GM12878 (cell line): ENCODE measurements around the gene MSH3.

Experiments
- GABPA ChIP-seq: IDR thresholded peaks from 2 replicates; pipeline ENCODE4 v1.6.1; 2014; ENCODE audit warnings: antibody characterized with exemption, low read depth, mild to moderate bottlenecking, inconsistent platforms
- HDGF ChIP-seq: fragments of 450-650 bp; IDR thresholded peaks from 2 replicates; pipeline ENCODE4 v1.6.1; 2016; ENCODE audit warnings: antibody characterized with exemption
- POLR2A ChIP-seq: IDR thresholded peaks from 2 replicates; pipeline ENCODE4 v1.6.1; 2011; ENCODE audit warnings: low read depth, mild to moderate bottlenecking, low read length
- TF ChIP-seq, protein P1 (sequence below): fragments of 450-650 bp; formaldehyde crosslinking; IDR thresholded peaks from 2 replicates; pipeline ENCODE4 v1.4.0; 2022; ENCODE audit warnings: mild to moderate bottlenecking, moderate library complexity
- TF ChIP-seq, protein P2 (sequence below), 3 experiments: IDR thresholded peaks in 2 of 3; conservative IDR thresholded peaks in 1 of 3; 2 replicates each; pipeline ENCODE4 v1.5.1; 2011; ENCODE audit warnings: low read depth in 3 of 3, low read length in 3 of 3, mild to moderate bottlenecking in 3 of 3, control low read depth in 2 of 3, moderate library complexity in 2 of 3, inconsistent platforms in 1 of 3, mixed read lengths in 1 of 3; ENCODE audit not compliant: control insufficient read depth in 2 of 3, insufficient read depth in 1 of 3; ENCODE audit errors: extremely low read depth in 1 of 3
- TF ChIP-seq, protein P3 (sequence below): IDR thresholded peaks from 2 replicates; pipeline ENCODE4 v1.6.1; 2011; ENCODE audit warnings: borderline replicate concordance, low read depth, mild to moderate bottlenecking, moderate library complexity, mixed read lengths, low read length; ENCODE audit not compliant: insufficient read depth; ENCODE audit errors: extremely low read length

DNA sequence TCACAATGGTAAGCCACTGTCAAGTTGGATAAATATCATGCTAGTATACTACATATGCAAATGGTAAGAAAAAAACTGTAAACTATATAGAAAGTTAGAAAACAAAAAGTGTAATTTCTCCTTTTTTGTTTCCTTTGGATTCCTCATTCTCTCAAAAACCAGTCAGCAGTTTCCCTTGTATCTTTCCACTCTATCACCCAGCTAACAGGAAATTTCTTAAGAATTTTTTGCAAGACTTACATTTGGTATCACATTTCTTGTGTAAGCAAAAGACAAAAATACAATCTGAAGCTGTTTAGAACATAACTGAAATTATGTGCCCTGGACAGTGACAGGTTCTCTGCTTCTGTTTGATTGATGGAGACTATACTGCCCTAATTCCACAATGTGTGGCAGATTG is 25.2 kb upstream of the MSH3 start:
- TF ChIP-seq, protein P1, sequence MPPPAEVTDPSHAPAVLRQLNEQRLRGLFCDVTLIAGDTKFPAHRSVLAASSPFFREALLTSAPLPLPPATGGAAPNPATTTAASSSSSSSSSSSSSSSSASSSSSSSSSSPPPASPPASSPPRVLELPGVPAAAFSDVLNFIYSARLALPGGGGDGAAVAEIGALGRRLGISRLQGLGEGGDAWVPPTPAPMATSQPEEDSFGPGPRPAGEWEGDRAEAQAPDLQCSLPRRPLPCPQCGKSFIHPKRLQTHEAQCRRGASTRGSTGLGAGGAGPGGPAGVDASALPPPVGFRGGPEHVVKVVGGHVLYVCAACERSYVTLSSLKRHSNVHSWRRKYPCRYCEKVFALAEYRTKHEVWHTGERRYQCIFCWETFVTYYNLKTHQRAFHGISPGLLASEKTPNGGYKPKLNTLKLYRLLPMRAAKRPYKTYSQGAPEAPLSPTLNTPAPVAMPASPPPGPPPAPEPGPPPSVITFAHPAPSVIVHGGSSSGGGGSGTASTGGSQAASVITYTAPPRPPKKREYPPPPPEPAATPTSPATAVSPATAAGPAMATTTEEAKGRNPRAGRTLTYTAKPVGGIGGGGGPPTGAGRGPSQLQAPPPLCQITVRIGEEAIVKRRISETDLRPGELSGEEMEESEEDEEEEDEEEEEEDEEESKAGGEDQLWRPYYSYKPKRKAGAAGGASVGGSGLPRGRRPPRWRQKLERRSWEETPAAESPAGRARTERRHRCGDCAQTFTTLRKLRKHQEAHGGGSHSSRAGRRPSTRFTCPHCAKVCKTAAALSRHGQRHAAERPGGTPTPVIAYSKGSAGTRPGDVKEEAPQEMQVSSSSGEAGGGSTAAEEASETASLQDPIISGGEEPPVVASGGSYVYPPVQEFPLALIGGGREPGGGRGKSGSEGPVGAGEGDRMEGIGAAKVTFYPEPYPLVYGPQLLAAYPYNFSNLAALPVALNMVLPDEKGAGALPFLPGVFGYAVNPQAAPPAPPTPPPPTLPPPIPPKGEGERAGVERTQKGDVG, result no peak
- TF ChIP-seq, protein P2, sequence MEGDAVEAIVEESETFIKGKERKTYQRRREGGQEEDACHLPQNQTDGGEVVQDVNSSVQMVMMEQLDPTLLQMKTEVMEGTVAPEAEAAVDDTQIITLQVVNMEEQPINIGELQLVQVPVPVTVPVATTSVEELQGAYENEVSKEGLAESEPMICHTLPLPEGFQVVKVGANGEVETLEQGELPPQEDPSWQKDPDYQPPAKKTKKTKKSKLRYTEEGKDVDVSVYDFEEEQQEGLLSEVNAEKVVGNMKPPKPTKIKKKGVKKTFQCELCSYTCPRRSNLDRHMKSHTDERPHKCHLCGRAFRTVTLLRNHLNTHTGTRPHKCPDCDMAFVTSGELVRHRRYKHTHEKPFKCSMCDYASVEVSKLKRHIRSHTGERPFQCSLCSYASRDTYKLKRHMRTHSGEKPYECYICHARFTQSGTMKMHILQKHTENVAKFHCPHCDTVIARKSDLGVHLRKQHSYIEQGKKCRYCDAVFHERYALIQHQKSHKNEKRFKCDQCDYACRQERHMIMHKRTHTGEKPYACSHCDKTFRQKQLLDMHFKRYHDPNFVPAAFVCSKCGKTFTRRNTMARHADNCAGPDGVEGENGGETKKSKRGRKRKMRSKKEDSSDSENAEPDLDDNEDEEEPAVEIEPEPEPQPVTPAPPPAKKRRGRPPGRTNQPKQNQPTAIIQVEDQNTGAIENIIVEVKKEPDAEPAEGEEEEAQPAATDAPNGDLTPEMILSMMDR (IDR thresholded peaks at IDR 0.05 in 2 of 3, conservative IDR thresholded peaks at IDR 0.05 in 1 of 3; ENCODE audit: control insufficient read depth in 2 of 3, extremely low read depth in 1 of 3, insufficient read depth in 1 of 3, low read depth in 3 of 3, low read length in 3 of 3), result no peak
- TF ChIP-seq GABPA, result no peak
- TF ChIP-seq POLR2A, result no peak
- TF ChIP-seq, protein P3, sequence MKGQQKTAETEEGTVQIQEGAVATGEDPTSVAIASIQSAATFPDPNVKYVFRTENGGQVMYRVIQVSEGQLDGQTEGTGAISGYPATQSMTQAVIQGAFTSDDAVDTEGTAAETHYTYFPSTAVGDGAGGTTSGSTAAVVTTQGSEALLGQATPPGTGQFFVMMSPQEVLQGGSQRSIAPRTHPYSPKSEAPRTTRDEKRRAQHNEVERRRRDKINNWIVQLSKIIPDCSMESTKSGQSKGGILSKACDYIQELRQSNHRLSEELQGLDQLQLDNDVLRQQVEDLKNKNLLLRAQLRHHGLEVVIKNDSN, result no peak
- TF ChIP-seq HDGF, result no peak
